Neural cell (in vitro differentiated cells): ENCODE data around the gene CNTNAP5. TPM values are rescaled to one million over a fixed set of nuclear protein-coding genes. Genes with fewer than 3 reads are reported as not detected.

Experiments
- H2AFZ ChIP-seq: fragments of 200-600, 300-800 bp; sonication (generic), shearing (Covaris generic); 2 replicates; pipeline ENCODE4 v1.6.0; 2014; ENCODE audit warnings: low read depth, mild to moderate bottlenecking, antibody characterized with exemption, low read length, moderate library complexity
- H3F3A ChIP-seq: fragments of 200-600 bp; shearing (Covaris generic); 2 replicates; pipeline ENCODE4 v1.6.1; 2016; ENCODE audit warnings: mild to moderate bottlenecking, moderate library complexity, mixed read lengths, antibody characterized with exemption, low read length; ENCODE audit not compliant: insufficient read depth, poor library complexity, severe bottlenecking
- H3K27ac ChIP-seq: fragments of 200-600, 300-800 bp; sonication (generic), shearing (Covaris generic); 2 replicates; pipeline ENCODE4 v1.5.1; 2014; ENCODE audit warnings: mild to moderate bottlenecking, low read length, moderate library complexity
- H3K27me3 ChIP-seq: fragments of 300-800, 200-600 bp; sonication (generic), shearing (Covaris generic); 2 replicates; pipeline ENCODE4 v1.6.0; 2014; ENCODE audit warnings: mild to moderate bottlenecking, low read depth, low read length, moderate library complexity; ENCODE audit not compliant: insufficient read depth
- H3K36me3 ChIP-seq: fragments of 300-800, 200-600 bp; sonication (generic), shearing (Covaris generic); 2 replicates; pipeline ENCODE4 v1.5.1; 2014; ENCODE audit warnings: mild to moderate bottlenecking, antibody characterized with exemption, low read length, moderate library complexity; ENCODE audit not compliant: insufficient read depth
- H3K4me2 ChIP-seq: fragments of 300-800, 200-600 bp; sonication (generic), shearing (Covaris generic); 2 replicates; pipeline ENCODE4 v1.6.0; 2014; ENCODE audit warnings: mild to moderate bottlenecking, low read length
- H3K4me3 ChIP-seq: fragments of 300-800, 200-600 bp; sonication (generic), shearing (Covaris generic); 2 replicates; pipeline ENCODE4 v1.5.1; 2014; ENCODE audit warnings: mild to moderate bottlenecking, low read length, moderate library complexity
- H3K79me2 ChIP-seq: fragments of 200-600 bp; shearing (Covaris generic); replicated peaks from 2 replicates; pipeline ENCODE4 v1.6.0; 2014; ENCODE audit warnings: mild to moderate bottlenecking, low read length, moderate library complexity; ENCODE audit not compliant: insufficient read depth
- H3K9ac ChIP-seq: fragments of 300-800, 200-600 bp; sonication (generic), shearing (Covaris generic); 2 replicates; pipeline ENCODE4 v1.6.1; 2016; ENCODE audit warnings: mild to moderate bottlenecking, low read length, mixed read lengths
- H3K9me2 ChIP-seq: fragments of 200-600 bp; shearing (Covaris generic); 2 replicates; pipeline ENCODE4 v1.6.1; 2016; ENCODE audit warnings: mild to moderate bottlenecking, low read length, mixed read lengths; ENCODE audit not compliant: insufficient read depth
- H3K9me3 ChIP-seq: fragments of 200-600, 300-800 bp; sonication (generic), shearing (Covaris generic); 2 replicates; pipeline ENCODE4 v1.6.1; 2016; ENCODE audit warnings: mild to moderate bottlenecking, mixed run types, low read length, moderate library complexity, mixed read lengths
- H4K20me1 ChIP-seq: fragments of 200-600 bp; shearing (Covaris generic); 2 replicates; pipeline ENCODE4 v1.6.1; 2016; ENCODE audit warnings: mild to moderate bottlenecking, mixed run types; ENCODE audit not compliant: insufficient read depth
- CTCF ChIP-seq: fragments of 450-650 bp; IDR thresholded peaks from 2 replicates; pipeline ENCODE4 v1.5.1; 2014; ENCODE audit warnings: antibody characterized with exemption, mild to moderate bottlenecking, moderate library complexity; ENCODE audit not compliant: poor library complexity, severe bottlenecking
- EP300 ChIP-seq: fragments of 450-650 bp; conservative IDR thresholded peaks from 2 replicates; pipeline ENCODE4 v1.6.1; 2014; ENCODE audit warnings: antibody characterized with exemption, mild to moderate bottlenecking, moderate library complexity; ENCODE audit not compliant: poor library complexity, severe bottlenecking
- EZH2 ChIP-seq: fragments of 200-600, 300-800 bp; shearing (Covaris generic), sonication (generic); IDR thresholded peaks from 2 replicates; pipeline ENCODE4 v1.6.1; 2014; ENCODE audit warnings: antibody characterized with exemption, low read length, borderline replicate concordance, mild to moderate bottlenecking; ENCODE audit not compliant: insufficient read depth, poor library complexity, severe bottlenecking
- MXI1 ChIP-seq: fragments of 450-650 bp; conservative IDR thresholded peaks from 2 replicates; pipeline ENCODE4 v1.6.1; 2014; ENCODE audit warnings: antibody characterized with exemption, mild to moderate bottlenecking; ENCODE audit not compliant: poor library complexity, severe bottlenecking
- POLR2AphosphoS5 ChIP-seq: IDR thresholded peaks from 2 replicates; pipeline ENCODE4 v1.6.1; 2012
- RAD21 ChIP-seq: fragments of 450-650 bp; conservative IDR thresholded peaks from 2 replicates; pipeline ENCODE4 v1.6.1; 2014; ENCODE audit warnings: antibody characterized with exemption, mild to moderate bottlenecking, moderate library complexity
- REST ChIP-seq: IDR thresholded peaks from 2 replicates; pipeline ENCODE4 v1.6.1; 2012; ENCODE audit warnings: borderline replicate concordance
- SMC3 ChIP-seq: fragments of 450-650 bp; conservative IDR thresholded peaks from 2 replicates; pipeline ENCODE4 v1.6.1; 2014; ENCODE audit warnings: antibody characterized with exemption, mild to moderate bottlenecking, moderate library complexity; ENCODE audit not compliant: poor library complexity
- TAF1 ChIP-seq: IDR thresholded peaks from 2 replicates; pipeline ENCODE4 v1.6.1; 2012; ENCODE audit warnings: low read depth
- polyA plus RNA-seq: library from polyadenylated mRNA; depleted of rRNA; stranded (reverse); fragments of >200 nt; gene quantifications from 2 replicates; pipeline ENCODE4 v1.2.3, GENCODE V29; 2014

The CNTNAP5 gene
- polyA plus RNA-seq, 1 donor from 2014 or later, result 19.3 TPM

GRCh38 chr2:124913868-124914267, 888.8 kb downstream of the CNTNAP5 start:
- Histone ChIP-seq H3K4me2 (no peak overlapping the region), H3K27ac (no peak overlapping the region), H3K9me3 (no peaks in the 10 kb centered on the region), H3K27me3 (no peaks in the 10 kb centered on the region), H3K79me2 (no peaks in the 10 kb centered on the region), H3K9ac (no peak overlapping the region), H3F3A (no peaks in the 10 kb centered on the region), H2AFZ (no peak overlapping the region), H3K9me2 (no peaks in the 10 kb centered on the region), H3K4me3 (no peak overlapping the region), H4K20me1 (no peaks in the 10 kb centered on the region), H3K36me3 (peaks cover 21% of the 10 kb centered on the region)
- TF ChIP-seq SMC3 (no peak), REST (no peak), TAF1 (no peak), EP300 (no peak), POLR2AphosphoS5 (no peak), MXI1 (no peak), RAD21 (no peak), CTCF (no peak), EZH2 (no peak)

GRCh38 chr2:124915567-124915966, 890.5 kb downstream of the CNTNAP5 start:
- no peaks in the 10 kb centered on the region for H3K27me3 ChIP-seq

More at GRCh38 chr2:124915567-124915966, 890.5 kb downstream of the CNTNAP5 start:
- H3K4me2 ChIP-seq, result no peak overlapping the region
- H3F3A ChIP-seq, result no peaks in the 10 kb centered on the region
- no peaks in the 10 kb centered on the region for H3K9me2 ChIP-seq
- TF ChIP-seq TAF1 (no peak), REST (no peak), CTCF (no peak), MXI1 (no peak), EP300 (no peak), EZH2 (no peak), RAD21 (no peak), POLR2AphosphoS5 (no peak), SMC3 (no peak)
- H3K79me2 ChIP-seq, result no peaks in the 10 kb centered on the region
- H3K9me3 ChIP-seq, result no peaks in the 10 kb centered on the region
- peaks cover 21% of the 10 kb centered on the region for H3K36me3 ChIP-seq
- H3K9ac ChIP-seq, result no peak overlapping the region
- H3K4me3 ChIP-seq, result no peak overlapping the region
- H2AFZ ChIP-seq, result no peak overlapping the region
- no peak overlapping the region for H3K27ac ChIP-seq
- H4K20me1 ChIP-seq, result no peaks in the 10 kb centered on the region
